Retina (tissue), 1 donor: ENCODE measurements around the gene OR13C5.
"Not testable (repeated sequence)": the region's sequence is repeated elsewhere in the genome, so short reads cannot be mapped to it uniquely, and the experiment has no call there.

ENCODE experiments used
- DNase-seq: peaks from one replicate; pipeline ENCODE4 v3.0.0-alpha.2; 2016

OR13C5 gene

GRCh38 chr9:104599313-104599712 is at the start of gene OR13C5:
Gene OR13C5, minus strand, starts transcription at chr9:104599413. Its CDS starts 0 bp downstream, at chr9:104599413.
- not testable (repeated sequence) for DNase-seq

GRCh38 chr9:104635456-104635855 is 36.2 kb upstream of the OR13C5 start:
- no peak for DNase-seq

- no peak for DNase-seq
Measured at GRCh38 chr9:104633976-104634520, 34.8 kb upstream of the OR13C5 start.

GRCh38 chr9:104625964-104626363 is 26.8 kb upstream of the OR13C5 start:
- DNase-seq = not testable (repeated sequence)

GRCh38 chr9:104618104-104618503 is 18.9 kb upstream of the OR13C5 start, which contains the start of gene OR13C9:
Gene OR13C9, minus strand, starts transcription at chr9:104618204. Its CDS starts 0 bp downstream, at chr9:104618204.
- no peak for DNase-seq

GRCh38 chr9:104617418-104617817 is 18.2 kb upstream of the OR13C5 start:
- no peak for DNase-seq

- DNase-seq = no peak
Measured at GRCh38 chr9:104611213-104611612, 12.0 kb upstream of the OR13C5 start.

GRCh38 chr9:104608336-104608735 is 9.1 kb upstream of the OR13C5 start:
- DNase-seq = no peak

- DNase-seq = peak; percentile 72
Measured at GRCh38 chr9:104606152-104606551, 6.9 kb upstream of the OR13C5 start.

GRCh38 chr9:104605527-104605926 is 6.3 kb upstream of the OR13C5 start, which contains the start of gene OR13C2:
Gene OR13C2, minus strand, starts transcription at chr9:104605627. Its CDS starts 0 bp downstream, at chr9:104605627.
- DNase-seq = not testable (repeated sequence)

- DNase-seq = no peak
Measured at GRCh38 chr9:104604801-104605200, 5.6 kb upstream of the OR13C5 start.

GRCh38 chr9:104598749-104599148 is 464 bp downstream of the OR13C5 start:
- not testable (repeated sequence) for DNase-seq

- DNase-seq = no peak
Measured at GRCh38 chr9:104589626-104590025, 9.6 kb downstream of the OR13C5 start.

GRCh38 chr9:104586496-104587180 is 12.6 kb downstream of the OR13C5 start:
- no peak for DNase-seq

GRCh38 chr9:104580562-104580961 is 18.7 kb downstream of the OR13C5 start:
- DNase-seq = no peak

GRCh38 chr9:104577263-104577662 is 21.9 kb downstream of the OR13C5 start:
- no peak for DNase-seq

GRCh38 chr9:104575456-104575855 is 23.8 kb downstream of the OR13C5 start:
- DNase-seq = no peak

GRCh38 chr9:104572612-104573011 is 26.6 kb downstream of the OR13C5 start:
- DNase-seq = no peak

GRCh38 chr9:104568868-104569267 is 30.3 kb downstream of the OR13C5 start, which contains the start of gene OR13C8:
Gene OR13C8, plus strand, starts transcription at chr9:104569168. Its CDS starts 0 bp downstream, at chr9:104569168.
- no peak for DNase-seq

GRCh38 chr9:104564358-104564757 is 34.9 kb downstream of the OR13C5 start:
- no peak for DNase-seq

- DNase-seq = no peak
Measured at GRCh38 chr9:104556830-104557634, 42.2 kb downstream of the OR13C5 start.

GRCh38 chr9:104555521-104555920 is 43.7 kb downstream of the OR13C5 start:
- DNase-seq = no peak

- DNase-seq = no peak
Measured at GRCh38 chr9:104553261-104553660, 46.0 kb downstream of the OR13C5 start.
